Activated naive CD8-positive, alpha-beta T cell treated with anti-CD3 and anti-CD28 coated beads, Interleukin-2, amount 10 ng/mL, durations not matched to agents 7 days and 5 days (primary cell): Measurements from ENCODE around the gene SHC3. TPM values are rescaled to one million over a fixed set of nuclear protein-coding genes. Genes with fewer than 3 reads are reported as not detected.

ENCODE experiments used
- ATAC-seq: fragments of 150-1000 bp; cut with Tn5 transposase; one replicate; pipeline ENCODE4 v1.10.0; 2021; ENCODE audit warnings: low read depth, moderate library complexity
- POLR2A ChIA-PET: fragments of 350-600 bp; sonication (Branson Sonifier 250); formaldehyde crosslinking; loops from one replicate; lab custom pipeline; 2021; ENCODE audit warnings: antibody characterized with exemption; lab: Charles Lee
- DNase-seq: peaks from one replicate; pipeline ENCODE4 v3.0.0; 2021
- H3K27ac Mint-ChIP-seq: one replicate; pipeline ENCODE4 v1.8.0; 2022; ENCODE audit warnings: mild to moderate bottlenecking, mixed read lengths
- H3K27me3 Mint-ChIP-seq: one replicate; pipeline ENCODE4 v1.8.0; 2022; ENCODE audit warnings: mild to moderate bottlenecking, moderate library complexity, mixed read lengths
- H3K36me3 Mint-ChIP-seq: one replicate; pipeline ENCODE4 v1.8.0; 2021; ENCODE audit warnings: mild to moderate bottlenecking, mixed read lengths
- H3K4me1 Mint-ChIP-seq: one replicate; pipeline ENCODE4 v1.8.0; 2021; ENCODE audit warnings: mixed read lengths
- H3K4me3 Mint-ChIP-seq: one replicate; pipeline ENCODE4 v1.8.0; 2022; ENCODE audit warnings: mild to moderate bottlenecking, moderate library complexity, mixed read lengths
- H3K9me3 Mint-ChIP-seq: one replicate; pipeline ENCODE4 v1.8.0; 2021; ENCODE audit warnings: mixed read lengths
- total RNA-seq, 2 experiments: library from RNA; stranded (reverse); gene quantifications; one replicate each; pipeline ENCODE4 v1.2.3, GENCODE V29; 2021

Gene SHC3
- total RNA-seq, 2 experiments from 2014 or later = not detected

DNA sequence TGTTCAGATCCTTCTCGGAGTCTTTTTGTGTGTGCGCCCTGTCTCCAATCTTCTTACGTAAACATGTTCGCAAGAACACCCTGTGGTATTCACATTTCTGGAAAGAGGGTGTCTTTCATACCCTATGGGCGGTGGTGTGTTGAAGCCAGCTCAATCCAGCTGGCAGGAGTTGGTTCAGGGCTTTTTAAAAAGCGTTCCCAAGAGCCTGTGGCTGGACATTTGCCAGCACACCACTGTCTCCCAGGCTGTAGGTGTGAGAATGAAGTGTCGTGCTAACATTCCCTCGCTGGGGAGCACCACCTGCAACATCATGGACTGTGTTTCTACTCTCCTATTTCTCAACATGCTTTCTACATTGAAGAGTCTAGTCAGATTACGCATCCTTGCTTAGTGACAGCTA, 135.6 kb downstream of the SHC3 start:
- Mint-ChIP-seq H3K4me1 (no peaks in the 10 kb centered on the region), H3K27me3 (peaks cover 7% of the 10 kb centered on the region), H3K4me3 (no peak overlapping the region), H3K9me3 (no peaks in the 10 kb centered on the region), H3K27ac (no peak overlapping the region), H3K36me3 (no peaks in the 10 kb centered on the region)
- POLR2A ChIA-PET = no interaction called here
- ATAC-seq = no peak
- DNase-seq = no peak

DNA sequence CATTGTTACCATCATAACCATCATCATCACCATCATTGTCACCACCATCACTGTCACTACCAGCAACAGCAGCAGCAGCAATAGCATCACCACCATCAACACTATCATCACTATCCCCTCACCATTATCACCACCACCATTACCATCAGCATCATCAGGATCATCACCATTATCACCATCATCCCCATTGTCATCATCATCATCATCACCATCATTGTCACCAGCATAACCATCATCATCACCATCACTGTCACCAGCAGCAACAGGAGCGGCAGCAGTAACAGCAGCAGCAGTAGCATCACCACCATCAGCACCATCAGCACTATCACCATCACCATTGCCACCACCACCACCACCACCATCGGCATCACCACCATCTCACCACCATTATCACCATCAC, 139.0 kb downstream of the SHC3 start:
- POLR2A ChIA-PET = no interaction called here
- Mint-ChIP-seq H3K27me3 (peaks cover 11% of the 10 kb centered on the region), H3K4me3 (no peak overlapping the region)

DNA sequence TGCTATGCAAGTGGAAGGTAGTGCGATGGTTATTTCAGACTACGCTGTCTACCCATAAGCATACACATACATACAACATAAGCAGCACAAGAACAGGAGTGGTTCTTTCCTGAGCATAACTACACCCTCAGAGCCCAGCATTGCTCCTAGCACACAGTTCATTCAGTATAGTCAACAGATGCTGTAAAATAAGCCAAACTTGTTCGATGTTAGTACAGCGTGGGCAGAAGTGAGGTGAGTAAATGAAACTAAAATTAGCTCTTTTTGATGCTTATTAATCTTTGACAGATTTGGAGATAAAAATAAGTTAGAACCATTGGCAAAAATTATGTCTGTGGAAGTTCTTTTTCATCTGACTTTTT, 139.5 kb downstream of the SHC3 start:
- Mint-ChIP-seq H3K4me3 (no peak overlapping the region), H3K36me3 (no peaks in the 10 kb centered on the region), H3K4me1 (no peaks in the 10 kb centered on the region), H3K27ac (no peak overlapping the region), H3K9me3 (no peaks in the 10 kb centered on the region), H3K27me3 (peaks cover 11% of the 10 kb centered on the region)
- POLR2A ChIA-PET = no interaction called here
- no peak for DNase-seq
- ATAC-seq = no peak

More for the DNA sequence above, 139.0 kb downstream of the SHC3 start:
- DNase-seq = no peak
- no peak for ATAC-seq
- Mint-ChIP-seq H3K27ac (no peak overlapping the region), H3K36me3 (no peaks in the 10 kb centered on the region), H3K4me1 (no peaks in the 10 kb centered on the region), H3K9me3 (no peaks in the 10 kb centered on the region)

DNA sequence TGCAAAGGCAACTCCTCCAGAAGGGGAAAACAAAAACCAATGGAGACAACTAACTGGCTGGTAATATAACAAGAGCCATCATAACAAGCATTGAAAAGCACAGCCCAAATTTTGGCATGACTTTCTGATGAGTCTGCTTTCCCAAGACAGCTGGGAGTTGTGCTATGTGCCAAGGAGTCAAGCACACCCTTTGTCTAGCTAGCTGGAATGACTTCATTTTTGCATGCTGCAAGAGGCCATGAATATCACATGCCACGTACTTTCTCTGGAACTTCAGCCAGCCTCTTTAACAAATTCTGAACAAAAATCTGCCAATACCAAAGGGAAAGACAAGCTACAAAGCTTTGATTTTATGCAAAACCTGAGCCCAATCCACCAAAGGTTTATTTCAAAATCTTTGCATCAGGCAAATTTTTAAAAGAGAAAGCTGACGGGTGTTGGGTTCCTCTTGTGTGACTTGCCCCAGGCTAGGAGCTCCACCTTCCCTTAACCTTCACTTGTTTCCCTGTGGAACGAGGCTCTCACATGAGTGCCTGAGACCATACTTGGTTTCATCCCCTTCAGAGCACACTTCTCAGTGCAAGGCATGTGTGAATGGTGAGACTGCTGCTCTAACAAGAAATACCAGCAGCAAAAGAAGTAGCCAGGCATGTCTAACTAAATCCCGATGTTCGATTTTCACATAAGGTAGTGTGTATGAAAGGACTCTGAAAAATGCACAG, 140.1 kb downstream of the SHC3 start:
- H3K4me3 Mint-ChIP-seq = no peak overlapping the region
- H3K9me3 Mint-ChIP-seq = no peaks in the 10 kb centered on the region
- no peaks in the 10 kb centered on the region for H3K4me1 Mint-ChIP-seq
- no peak overlapping the region for H3K27ac Mint-ChIP-seq
- ATAC-seq = no peak
- POLR2A ChIA-PET = no interaction called here
- H3K27me3 Mint-ChIP-seq = peaks cover 11% of the 10 kb centered on the region
- H3K36me3 Mint-ChIP-seq = no peaks in the 10 kb centered on the region
- no peak for DNase-seq

DNA sequence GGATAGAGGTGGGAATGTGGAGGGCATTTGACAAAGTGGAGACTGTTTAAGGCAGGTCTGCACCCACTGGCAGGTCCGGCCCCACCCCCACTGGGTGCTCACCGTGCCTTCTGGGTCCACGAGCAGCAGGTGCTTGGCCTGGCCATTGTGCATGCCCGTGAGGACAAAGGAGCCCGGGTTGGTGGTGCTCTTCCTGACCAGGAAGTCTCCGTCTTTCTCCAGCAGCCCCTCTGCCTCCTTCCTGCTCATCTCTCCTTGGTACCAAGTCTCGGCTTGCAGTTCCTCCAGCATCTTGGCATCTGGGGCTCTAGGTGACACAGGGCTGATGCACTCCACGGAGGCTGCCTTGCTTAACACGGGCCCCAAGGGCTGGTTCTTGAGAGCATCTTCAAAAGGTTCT, 140.7 kb downstream of the SHC3 start:
- no peaks in the 10 kb centered on the region for H3K4me1 Mint-ChIP-seq
- H3K36me3 Mint-ChIP-seq = no peaks in the 10 kb centered on the region
- H3K9me3 Mint-ChIP-seq = no peaks in the 10 kb centered on the region
- POLR2A ChIA-PET = no interaction called here
- ATAC-seq (no peak), DNase-seq (no peak)
- H3K27ac Mint-ChIP-seq = no peak overlapping the region
- H3K27me3 Mint-ChIP-seq = peaks cover 11% of the 10 kb centered on the region
- no peak overlapping the region for H3K4me3 Mint-ChIP-seq

DNA sequence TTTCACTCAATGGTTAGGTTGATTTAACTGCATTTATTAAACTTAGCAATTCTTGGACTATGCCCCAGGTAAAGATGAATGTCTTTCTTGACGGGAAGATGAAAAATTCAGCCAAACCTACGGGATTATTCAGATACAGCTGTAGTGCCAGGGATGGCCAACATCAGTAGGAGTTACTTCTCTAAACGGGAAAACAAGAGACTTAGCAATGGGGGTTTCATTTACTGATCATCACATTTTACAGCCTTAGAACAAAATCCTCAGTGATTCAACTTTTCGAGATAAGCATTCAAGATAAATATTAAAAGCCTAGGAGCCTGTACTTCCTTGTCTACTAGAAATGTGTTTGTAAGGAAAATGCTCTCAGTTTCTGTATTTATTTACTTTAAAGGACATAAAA, 141.3 kb downstream of the SHC3 start:
- no peaks in the 10 kb centered on the region for H3K4me1 Mint-ChIP-seq
- no peak overlapping the region for H3K4me3 Mint-ChIP-seq
- DNase-seq (no peak), ATAC-seq (no peak)
- H3K27ac Mint-ChIP-seq = no peak overlapping the region
- no peaks in the 10 kb centered on the region for H3K9me3 Mint-ChIP-seq
- POLR2A ChIA-PET = no interaction called here
- H3K36me3 Mint-ChIP-seq = no peaks in the 10 kb centered on the region
- peaks cover 11% of the 10 kb centered on the region for H3K27me3 Mint-ChIP-seq

DNA sequence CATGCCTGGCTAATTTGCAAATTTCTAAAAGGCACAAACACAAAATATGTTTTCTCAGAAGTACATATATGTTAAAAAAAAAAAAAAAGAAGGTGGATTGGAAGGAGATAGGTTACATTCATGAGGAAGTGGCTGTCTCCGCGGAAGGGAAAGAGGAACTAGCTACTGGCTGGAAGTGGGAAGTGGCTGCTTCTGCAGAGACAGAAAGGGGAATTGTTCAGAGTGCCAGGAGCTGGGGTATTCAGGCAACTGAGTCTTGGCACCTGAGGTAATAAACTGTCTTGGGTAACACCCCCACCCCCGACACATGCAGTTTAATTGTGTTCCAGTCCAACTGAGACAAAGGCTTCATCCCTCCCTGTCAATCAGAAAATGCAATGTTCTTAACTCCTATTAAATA, 141.7 kb downstream of the SHC3 start:
- H3K4me1 Mint-ChIP-seq = no peaks in the 10 kb centered on the region
- POLR2A ChIA-PET = no interaction called here
- no peaks in the 10 kb centered on the region for H3K9me3 Mint-ChIP-seq
- H3K4me3 Mint-ChIP-seq = no peak overlapping the region
- ATAC-seq = no peak
- H3K27me3 Mint-ChIP-seq = peaks cover 11% of the 10 kb centered on the region
- H3K36me3 Mint-ChIP-seq = no peaks in the 10 kb centered on the region
- DNase-seq = no peak
- H3K27ac Mint-ChIP-seq = no peak overlapping the region

DNA sequence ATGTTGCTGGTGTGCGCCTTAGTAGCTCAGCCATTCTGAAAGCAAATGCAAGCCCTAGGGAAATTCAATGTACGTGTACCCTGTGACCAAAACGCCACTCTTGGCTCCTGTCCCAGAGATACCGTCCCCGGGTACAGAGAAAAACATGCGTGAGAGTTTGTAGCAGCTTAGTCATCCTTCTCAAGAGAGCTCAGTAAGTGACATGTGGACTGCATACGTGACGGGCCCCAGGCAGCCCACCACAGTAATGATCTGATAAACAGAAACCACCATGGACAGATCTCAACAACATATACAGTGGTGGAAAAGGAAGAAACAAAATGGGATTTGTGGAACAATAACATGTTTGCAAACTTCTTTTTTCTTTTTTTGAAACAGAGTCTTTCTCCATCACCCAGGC, 142.2 kb downstream of the SHC3 start:
- H3K9me3 Mint-ChIP-seq = no peaks in the 10 kb centered on the region
- POLR2A ChIA-PET = no interaction called here
- H3K36me3 Mint-ChIP-seq = no peaks in the 10 kb centered on the region
- H3K4me1 Mint-ChIP-seq = no peaks in the 10 kb centered on the region
- no peak overlapping the region for H3K27ac Mint-ChIP-seq
- ATAC-seq = no peak
- H3K4me3 Mint-ChIP-seq = no peak overlapping the region
- DNase-seq = no peak
- H3K27me3 Mint-ChIP-seq = peaks cover 11% of the 10 kb centered on the region

DNA sequence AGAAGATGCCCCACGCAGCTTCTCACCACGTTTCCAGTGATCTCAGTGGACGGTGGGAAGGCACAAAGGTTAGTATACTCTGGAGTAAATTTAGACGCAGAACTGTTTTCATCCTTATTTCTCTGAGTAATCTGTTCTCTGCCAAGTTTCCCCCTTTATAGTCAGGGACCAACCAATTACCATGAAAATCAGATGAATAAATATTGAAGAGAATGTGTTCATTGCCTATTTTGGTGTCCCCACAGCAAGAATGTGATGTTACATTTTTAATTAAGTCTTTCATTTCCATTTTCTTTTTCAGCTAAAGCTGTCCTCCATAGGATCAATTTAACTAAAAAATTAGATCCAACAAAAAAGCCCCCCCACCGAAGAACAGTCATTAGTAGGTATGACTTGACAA, 146.0 kb downstream of the SHC3 start:
- Mint-ChIP-seq H3K27ac (no peak overlapping the region), H3K4me1 (no peaks in the 10 kb centered on the region), H3K4me3 (no peak overlapping the region), H3K9me3 (peaks cover 4% of the 10 kb centered on the region), H3K36me3 (no peaks in the 10 kb centered on the region), H3K27me3 (peaks cover 20% of the 10 kb centered on the region)
- ATAC-seq (no peak), DNase-seq (no peak)
- POLR2A ChIA-PET = no interaction called here

DNA sequence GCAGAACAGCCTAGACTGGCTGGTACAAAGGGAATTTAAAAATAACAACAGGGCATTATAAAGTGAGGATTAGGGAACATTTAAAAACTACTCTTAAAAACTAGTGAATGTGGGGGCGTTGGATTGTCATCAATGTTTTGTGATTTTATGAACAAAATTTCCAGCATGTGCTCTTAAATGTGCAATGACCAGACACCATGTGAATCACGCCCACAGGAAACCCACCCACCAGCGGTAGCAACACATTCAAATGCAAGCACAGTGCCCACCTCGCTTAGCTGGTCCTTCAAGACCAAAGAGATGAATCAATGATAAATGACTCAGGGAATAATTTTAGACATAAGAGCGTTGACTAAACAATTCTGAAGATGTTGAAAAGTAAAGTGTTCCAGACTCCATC, 146.4 kb downstream of the SHC3 start:
- DNase-seq (no peak), ATAC-seq (no peak)
- Mint-ChIP-seq H3K36me3 (no peaks in the 10 kb centered on the region), H3K27me3 (peaks cover 22% of the 10 kb centered on the region), H3K4me3 (no peak overlapping the region), H3K27ac (no peak overlapping the region), H3K9me3 (peaks cover 4% of the 10 kb centered on the region), H3K4me1 (no peaks in the 10 kb centered on the region)
- POLR2A ChIA-PET = no interaction called here

DNA sequence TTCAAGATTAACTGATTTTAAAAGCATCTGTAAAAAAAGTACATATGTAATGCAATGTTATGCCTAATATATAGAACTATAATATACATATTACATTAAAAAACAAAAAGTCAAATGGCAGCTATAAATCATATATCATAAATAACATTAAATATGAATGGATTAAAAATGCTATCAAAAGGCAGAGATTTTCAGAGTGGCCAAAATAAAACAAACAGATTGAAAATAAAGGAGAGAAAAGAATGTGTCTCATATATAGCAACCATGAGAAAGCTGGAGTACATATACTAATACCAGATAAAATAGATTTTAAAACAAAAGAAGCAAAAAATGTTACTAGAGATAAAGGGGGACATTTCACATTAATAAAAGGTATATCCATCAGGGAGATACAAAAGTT, 148.8 kb downstream of the SHC3 start:
- Mint-ChIP-seq H3K4me1 (no peaks in the 10 kb centered on the region), H3K36me3 (no peaks in the 10 kb centered on the region)
- POLR2A ChIA-PET = no interaction called here

DNA sequence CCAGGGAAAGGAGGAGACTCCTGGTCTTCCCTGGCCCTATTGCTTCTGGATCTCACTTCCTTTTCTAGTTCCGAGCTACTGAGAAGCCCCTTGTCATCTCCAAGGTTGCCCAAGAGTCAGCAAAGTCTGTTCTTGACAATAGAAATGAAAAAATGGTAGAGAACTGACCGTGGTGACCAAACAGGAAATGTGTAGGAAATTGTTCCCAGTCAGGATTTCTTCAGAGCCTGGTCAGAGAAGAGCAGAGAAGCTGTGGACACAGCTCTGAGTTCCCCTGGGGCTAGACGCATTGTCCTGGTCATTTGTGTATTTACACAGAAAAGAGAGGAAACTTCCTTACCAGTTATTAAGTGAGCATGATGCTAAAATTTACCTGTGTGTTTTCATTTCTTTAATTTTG, 151.7 kb downstream of the SHC3 start:
- DNase-seq (no peak), ATAC-seq (no peak)
- POLR2A ChIA-PET = no interaction called here
- Mint-ChIP-seq H3K4me1 (no peaks in the 10 kb centered on the region), H3K27ac (no peak overlapping the region), H3K4me3 (no peak overlapping the region), H3K27me3 (peaks cover 14% of the 10 kb centered on the region), H3K9me3 (peaks cover 4% of the 10 kb centered on the region), H3K36me3 (no peaks in the 10 kb centered on the region)

More for the DNA sequence above, 148.8 kb downstream of the SHC3 start:
- Mint-ChIP-seq H3K27ac (no peak overlapping the region), H3K9me3 (peaks cover 4% of the 10 kb centered on the region), H3K27me3 (peaks cover 14% of the 10 kb centered on the region), H3K4me3 (no peak overlapping the region)
- DNase-seq (no peak), ATAC-seq (no peak)

DNA sequence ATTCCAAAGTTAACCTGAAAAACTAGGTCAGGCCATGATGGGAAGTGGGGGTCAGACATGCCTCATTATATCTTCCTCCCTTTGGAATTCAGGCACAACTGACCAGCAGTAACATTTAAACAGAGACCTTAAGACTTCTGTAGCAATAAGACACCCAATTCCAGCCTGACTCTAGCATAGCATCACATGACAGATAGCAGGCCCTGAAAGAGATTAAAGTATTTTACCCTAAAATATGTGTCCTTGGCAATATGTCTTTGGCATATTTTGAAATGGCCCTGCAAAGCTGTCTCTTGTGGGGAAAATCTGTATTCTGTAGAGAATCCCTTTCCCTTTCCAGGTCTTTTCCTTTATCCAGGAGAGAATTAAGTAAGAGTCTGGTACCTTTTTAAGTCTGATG, 153.1 kb downstream of the SHC3 start:
- Mint-ChIP-seq H3K27me3 (peaks cover 6% of the 10 kb centered on the region), H3K27ac (no peak overlapping the region), H3K9me3 (peaks cover 3% of the 10 kb centered on the region), H3K4me1 (no peaks in the 10 kb centered on the region), H3K36me3 (no peaks in the 10 kb centered on the region), H3K4me3 (no peak overlapping the region)
- no peak for ATAC-seq
- DNase-seq = no peak
- POLR2A ChIA-PET = no interaction called here

DNA sequence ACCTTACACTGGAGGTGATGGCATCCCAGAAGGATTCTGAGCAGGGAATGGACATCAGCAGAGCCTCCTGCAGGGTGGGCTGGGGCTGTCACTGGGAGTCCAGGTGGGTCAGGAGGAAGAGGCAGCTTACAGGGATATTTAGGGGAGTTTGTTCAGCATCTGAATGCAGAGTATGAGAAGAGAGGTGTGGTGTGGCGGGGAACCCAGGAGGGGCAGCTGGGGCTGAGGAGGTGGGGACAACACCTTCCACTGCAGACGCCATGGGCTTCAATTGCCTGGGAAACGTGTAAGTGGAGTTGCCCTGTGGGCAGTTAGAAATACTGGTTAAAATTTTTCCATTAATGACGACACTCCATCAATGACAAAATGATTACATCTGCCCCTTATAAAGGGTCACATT, 153.9 kb downstream of the SHC3 start:
- ATAC-seq = no peak
- Mint-ChIP-seq H3K4me3 (no peak overlapping the region), H3K27me3 (peaks cover 6% of the 10 kb centered on the region), H3K4me1 (no peaks in the 10 kb centered on the region), H3K36me3 (no peaks in the 10 kb centered on the region), H3K9me3 (peaks cover 3% of the 10 kb centered on the region), H3K27ac (no peak overlapping the region)
- POLR2A ChIA-PET = no interaction called here
- DNase-seq = no peak

DNA sequence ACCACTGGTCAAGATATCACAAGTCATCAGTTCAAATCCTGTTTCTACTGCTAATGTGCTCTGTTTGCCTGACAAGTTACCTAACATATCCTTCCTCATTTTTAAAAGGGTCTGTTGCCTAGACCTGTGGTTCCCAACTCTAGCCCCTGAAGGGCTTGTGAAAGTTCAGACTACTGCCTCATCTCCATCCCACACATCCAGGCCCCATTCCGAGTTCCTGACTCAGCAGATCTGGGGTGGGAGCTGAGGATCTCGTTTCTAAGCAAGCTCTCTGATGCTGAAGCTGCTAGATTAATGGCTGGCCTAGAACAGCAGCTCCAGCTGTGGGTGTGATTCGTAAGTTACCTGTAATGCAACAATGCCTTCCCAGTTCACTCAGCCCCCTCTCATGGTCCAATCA, 154.9 kb downstream of the SHC3 start:
- Mint-ChIP-seq H3K27me3 (peaks cover 6% of the 10 kb centered on the region), H3K4me1 (no peaks in the 10 kb centered on the region), H3K4me3 (no peak overlapping the region), H3K36me3 (no peaks in the 10 kb centered on the region), H3K9me3 (no peaks in the 10 kb centered on the region), H3K27ac (no peak overlapping the region)
- DNase-seq = no peak
- no peak for ATAC-seq
- POLR2A ChIA-PET = no interaction called here
